GM12891 (cell line): ENCODE data around the gene ADCY5.

Source experiments
- PAX5 ChIP-seq: IDR thresholded peaks from 2 replicates; pipeline ENCODE4 v1.6.1; 2011; ENCODE audit warnings: low read length, moderate library complexity, mild to moderate bottlenecking; ENCODE audit not compliant: insufficient read depth, severe bottlenecking
- POLR2A ChIP-seq: IDR thresholded peaks from 2 replicates; pipeline ENCODE4 v1.6.1; 2011; ENCODE audit warnings: low read depth, low read length, control low read depth
- POLR2AphosphoS5 ChIP-seq: IDR thresholded peaks from 2 replicates; pipeline ENCODE4 v1.6.1; 2011; ENCODE audit warnings: low read depth, low read length, control low read depth
- SPI1 ChIP-seq: IDR thresholded peaks from 2 replicates; pipeline ENCODE4 v1.6.1; 2011; ENCODE audit warnings: low read depth, low read length, control low read depth
- TAF1 ChIP-seq: IDR thresholded peaks from 2 replicates; pipeline ENCODE4 v1.6.1; 2011; ENCODE audit warnings: low read depth, low read length, control low read depth

DNA sequence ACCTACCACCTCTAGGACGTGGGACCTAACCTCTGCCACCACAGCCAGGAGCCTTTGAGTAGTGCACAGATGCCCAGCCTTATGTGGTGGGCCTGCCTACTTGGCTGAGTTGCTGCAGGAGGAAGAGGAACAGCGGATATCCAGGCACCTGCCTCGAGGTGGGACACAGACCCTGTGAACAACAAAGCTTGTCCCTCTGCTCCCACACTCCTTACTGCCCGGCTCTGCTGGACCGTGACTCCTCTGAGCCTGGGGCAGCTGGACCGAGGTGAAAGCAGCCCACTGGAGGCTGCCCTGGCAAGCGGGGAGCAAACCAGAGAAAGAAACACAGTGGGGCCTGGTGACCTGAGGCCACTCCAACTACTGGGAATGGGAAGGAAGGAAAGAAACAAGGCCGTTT is 149.3 kb downstream of the ADCY5 start:
- TF ChIP-seq POLR2A (no peak), POLR2AphosphoS5 (no peak), SPI1 (no peak), TAF1 (no peak), PAX5 (no peak)
